IPS-18a (cell line): ENCODE measurements around the gene NCBP3.

Experiments
- H3K27ac ChIP-seq: one replicate; pipeline ENCODE4 v1.5.1; 2013; ENCODE audit warnings: low read length
- H3K27me3 ChIP-seq: one replicate; pipeline ENCODE4 v1.6.1; 2013; ENCODE audit warnings: mild to moderate bottlenecking, low read length; ENCODE audit not compliant: control insufficient read depth, insufficient read depth
- H3K36me3 ChIP-seq: one replicate; pipeline ENCODE4 v1.6.1; 2013; ENCODE audit warnings: low read depth, low read length; ENCODE audit not compliant: control insufficient read depth
- H3K4me1 ChIP-seq: one replicate; pipeline ENCODE4 v1.6.1; 2013; ENCODE audit warnings: low read depth, low read length; ENCODE audit not compliant: control insufficient read depth
- H3K4me3 ChIP-seq: one replicate; pipeline ENCODE4 v1.5.1; 2013; ENCODE audit warnings: low read length
- H3K9ac ChIP-seq: one replicate; pipeline ENCODE4 v1.6.1; 2013; ENCODE audit warnings: mild to moderate bottlenecking, low read length, moderate library complexity
- H3K9me3 ChIP-seq: one replicate; pipeline ENCODE4 v1.6.1; 2013; ENCODE audit warnings: low read depth, low read length; ENCODE audit not compliant: control insufficient read depth

The NCBP3 gene

DNA sequence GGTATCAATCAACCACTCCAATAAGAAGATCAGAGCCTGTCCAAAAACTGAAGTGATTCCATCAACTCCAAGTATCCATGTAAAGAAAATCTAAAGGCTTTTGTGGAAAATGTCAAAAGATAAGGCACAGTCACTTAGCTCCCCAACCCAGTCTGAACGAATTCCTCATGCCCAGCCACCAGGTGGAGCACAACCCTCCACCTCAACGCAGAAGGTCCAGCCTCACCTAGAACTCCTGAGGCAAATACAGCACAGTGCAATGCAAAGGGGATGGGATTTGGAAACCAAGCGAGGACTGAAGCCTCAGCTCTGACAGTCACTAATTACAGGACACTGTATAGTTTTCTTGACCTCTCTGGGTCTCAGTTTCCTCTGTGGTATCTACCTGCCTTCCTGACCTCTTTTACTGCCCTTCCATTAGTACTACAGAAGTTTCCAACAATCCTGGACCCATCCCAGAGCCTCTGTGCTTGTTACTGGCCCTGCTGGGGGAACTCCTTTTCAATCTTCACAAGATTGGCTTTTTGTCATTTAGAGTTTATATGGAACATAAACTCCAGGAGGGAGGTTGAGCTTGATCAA lies 2.0 kb downstream of the NCBP3 start:
- H3K4me3 ChIP-seq: peak overlapping the region; percentile 7

GRCh38 chr17:3838206-3838605 lies 7.8 kb downstream of the NCBP3 start:
- H3K27ac ChIP-seq: no peak overlapping the region
- H3K9me3 ChIP-seq: no peaks in the 10 kb centered on the region
- H3K27me3 ChIP-seq: no peaks in the 10 kb centered on the region
- H3K9ac ChIP-seq: no peak overlapping the region
- no peaks in the 10 kb centered on the region for H3K4me1 ChIP-seq
- no peak overlapping the region for H3K4me3 ChIP-seq
- H3K36me3 ChIP-seq: peaks cover 65% of the 10 kb centered on the region

More for the DNA sequence above, 2.0 kb downstream of the NCBP3 start:
- Histone ChIP-seq H3K9me3 (no peaks in the 10 kb centered on the region), H3K4me1 (peaks cover 3% of the 10 kb centered on the region), H3K27ac (no peak overlapping the region), H3K9ac (no peak overlapping the region), H3K36me3 (peaks cover 37% of the 10 kb centered on the region), H3K27me3 (no peaks in the 10 kb centered on the region)

DNA sequence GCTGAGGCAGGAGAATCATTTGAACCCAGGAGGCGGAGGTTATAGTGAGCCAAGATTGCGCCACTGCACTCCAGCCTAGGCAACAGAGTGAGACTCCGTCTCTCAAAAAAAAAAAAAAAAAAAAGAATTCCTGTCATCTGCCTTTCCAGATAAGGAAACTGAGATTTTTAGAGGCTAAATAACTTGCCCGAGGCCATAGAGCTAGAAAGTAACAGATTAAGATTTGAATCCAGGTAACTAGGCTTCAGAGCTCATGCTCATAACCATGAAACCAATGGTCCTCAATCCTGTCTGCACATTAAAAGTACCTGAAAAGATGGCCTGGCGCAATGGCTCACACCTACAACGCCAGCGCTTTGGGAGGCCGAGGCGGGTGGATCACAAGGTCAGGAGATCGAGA lies 9.5 kb downstream of the NCBP3 start:
- Histone ChIP-seq H3K27me3 (no peaks in the 10 kb centered on the region), H3K36me3 (peaks cover 50% of the 10 kb centered on the region)

DNA sequence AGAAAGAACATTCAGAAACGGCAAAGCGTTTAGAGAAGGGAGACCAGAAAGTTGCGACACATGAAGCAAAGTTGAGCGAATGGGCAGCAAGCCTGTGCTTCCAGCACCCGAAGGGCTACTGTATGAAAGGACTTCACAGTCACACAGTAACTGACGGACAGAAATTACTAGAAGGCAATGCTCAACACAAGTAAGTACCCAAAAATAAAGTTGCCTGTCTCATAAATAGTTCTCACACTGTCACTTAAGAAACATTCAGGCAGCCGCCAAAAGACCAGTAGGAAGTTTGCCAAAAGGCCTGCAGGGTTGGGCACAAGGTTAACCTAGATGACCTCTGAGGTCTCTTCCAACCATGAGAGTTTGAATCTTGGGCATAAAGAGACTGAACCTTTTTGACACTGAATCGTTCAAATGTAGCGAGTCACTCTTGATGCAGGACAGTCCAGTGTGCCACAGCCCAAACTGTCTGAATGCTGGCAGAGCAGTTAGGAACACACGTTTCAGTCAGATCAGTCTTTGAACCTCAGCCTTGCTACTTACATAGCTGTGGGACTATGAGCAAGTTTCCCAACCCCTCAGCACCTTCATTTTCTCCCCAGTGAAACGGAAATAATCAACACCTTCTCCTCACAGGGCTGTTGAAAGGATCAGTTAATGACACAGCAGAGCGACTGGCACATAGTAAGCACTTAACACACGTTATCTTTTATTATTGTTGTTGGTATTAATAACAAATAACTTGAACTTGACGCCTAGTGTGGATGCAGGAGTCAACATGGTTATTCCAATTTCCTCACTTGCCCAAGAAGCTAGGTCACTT lies 10.4 kb downstream of the NCBP3 start:
- Histone ChIP-seq H3K27ac (no peak overlapping the region), H3K27me3 (no peaks in the 10 kb centered on the region), H3K9ac (no peak overlapping the region), H3K9me3 (no peaks in the 10 kb centered on the region), H3K36me3 (peaks cover 45% of the 10 kb centered on the region), H3K4me1 (no peaks in the 10 kb centered on the region), H3K4me3 (no peak overlapping the region)

More for the DNA sequence above, 9.5 kb downstream of the NCBP3 start:
- Histone ChIP-seq H3K9ac (no peak overlapping the region), H3K4me1 (no peaks in the 10 kb centered on the region), H3K27ac (no peak overlapping the region), H3K9me3 (no peaks in the 10 kb centered on the region), H3K4me3 (no peak overlapping the region)

DNA sequence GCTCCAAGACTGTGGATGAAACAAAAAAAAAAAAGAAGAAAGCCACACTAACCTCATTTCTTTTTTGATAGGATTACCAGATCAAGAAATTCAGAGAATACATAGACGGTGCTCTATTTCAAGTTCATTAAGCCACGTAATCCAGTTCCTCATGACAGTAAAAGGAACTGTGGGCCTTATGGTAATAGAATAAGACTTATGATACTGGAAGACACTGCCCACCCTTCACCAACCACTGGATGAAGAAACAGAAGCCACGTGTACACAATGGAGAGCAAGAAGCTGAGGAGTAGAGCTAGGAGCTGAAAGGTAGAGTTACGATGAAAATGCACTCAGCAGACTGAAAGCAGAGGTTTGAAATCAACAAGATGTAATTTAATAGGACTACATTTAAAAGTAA lies 11.2 kb downstream of the NCBP3 start:
- no peaks in the 10 kb centered on the region for H3K27me3 ChIP-seq
- H3K4me3 ChIP-seq: no peak overlapping the region
- H3K9me3 ChIP-seq: no peaks in the 10 kb centered on the region
- no peak overlapping the region for H3K9ac ChIP-seq
- H3K27ac ChIP-seq: no peak overlapping the region
- no peaks in the 10 kb centered on the region for H3K4me1 ChIP-seq
- peaks cover 41% of the 10 kb centered on the region for H3K36me3 ChIP-seq

DNA sequence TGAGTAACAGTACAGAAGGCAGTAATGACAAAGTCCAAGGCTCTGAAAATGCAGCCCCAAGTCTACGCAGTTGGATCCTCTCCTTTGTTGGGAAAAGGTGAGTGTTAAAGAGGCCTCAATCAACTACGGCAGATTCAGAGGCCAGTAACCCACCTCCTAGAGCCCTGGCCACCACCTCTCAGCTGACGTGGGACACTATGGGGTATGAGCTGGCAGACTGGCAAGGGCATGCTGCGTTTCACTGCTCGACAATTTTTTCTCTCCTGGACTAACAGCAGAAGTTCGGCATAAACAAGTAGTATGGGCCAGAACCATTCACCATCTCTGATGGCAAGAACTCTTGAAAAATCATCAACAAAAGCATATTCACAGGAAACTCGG lies 17.2 kb downstream of the NCBP3 start:
- Histone ChIP-seq H3K27ac (no peak overlapping the region), H3K4me1 (no peaks in the 10 kb centered on the region), H3K4me3 (no peak overlapping the region), H3K9me3 (no peaks in the 10 kb centered on the region), H3K27me3 (no peaks in the 10 kb centered on the region), H3K36me3 (peaks cover 50% of the 10 kb centered on the region), H3K9ac (no peak overlapping the region)

DNA sequence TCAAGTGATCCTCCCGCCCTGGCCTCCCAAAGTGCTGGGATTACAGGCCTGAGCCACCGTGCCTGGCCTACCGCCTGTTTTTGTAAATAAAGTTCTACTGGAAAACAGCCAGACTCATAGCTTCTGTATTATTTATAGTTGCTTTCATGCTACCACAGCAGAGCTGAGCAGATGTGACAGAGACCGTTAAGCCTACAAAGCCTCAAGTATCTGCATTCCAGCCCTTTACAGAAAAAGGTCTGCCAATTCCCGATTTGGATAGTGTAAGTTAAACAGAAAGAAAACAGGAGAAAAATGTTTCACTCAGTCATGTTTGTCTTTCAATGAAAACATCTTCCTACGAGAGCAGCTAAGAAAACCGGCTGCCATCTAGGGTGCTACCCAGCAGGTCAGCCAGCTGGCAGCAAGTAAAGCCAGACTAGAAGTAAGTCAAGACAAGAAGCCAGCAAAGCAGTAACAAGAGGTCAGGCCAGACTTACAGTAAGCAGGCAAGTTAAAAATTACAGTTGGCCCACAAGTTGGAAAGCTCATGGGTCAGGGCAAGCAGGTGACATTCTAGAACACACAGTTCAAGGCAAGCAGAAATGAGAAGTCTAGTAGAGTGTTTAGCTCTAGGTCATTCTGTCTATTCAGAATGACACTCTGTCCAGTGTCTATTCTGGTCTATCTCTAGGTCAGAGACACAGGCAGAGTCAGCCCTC lies 17.7 kb downstream of the NCBP3 start:
- Histone ChIP-seq H3K9ac (no peak overlapping the region), H3K4me3 (no peak overlapping the region), H3K36me3 (peaks cover 49% of the 10 kb centered on the region), H3K9me3 (no peaks in the 10 kb centered on the region), H3K4me1 (no peaks in the 10 kb centered on the region), H3K27ac (no peak overlapping the region), H3K27me3 (no peaks in the 10 kb centered on the region)

DNA sequence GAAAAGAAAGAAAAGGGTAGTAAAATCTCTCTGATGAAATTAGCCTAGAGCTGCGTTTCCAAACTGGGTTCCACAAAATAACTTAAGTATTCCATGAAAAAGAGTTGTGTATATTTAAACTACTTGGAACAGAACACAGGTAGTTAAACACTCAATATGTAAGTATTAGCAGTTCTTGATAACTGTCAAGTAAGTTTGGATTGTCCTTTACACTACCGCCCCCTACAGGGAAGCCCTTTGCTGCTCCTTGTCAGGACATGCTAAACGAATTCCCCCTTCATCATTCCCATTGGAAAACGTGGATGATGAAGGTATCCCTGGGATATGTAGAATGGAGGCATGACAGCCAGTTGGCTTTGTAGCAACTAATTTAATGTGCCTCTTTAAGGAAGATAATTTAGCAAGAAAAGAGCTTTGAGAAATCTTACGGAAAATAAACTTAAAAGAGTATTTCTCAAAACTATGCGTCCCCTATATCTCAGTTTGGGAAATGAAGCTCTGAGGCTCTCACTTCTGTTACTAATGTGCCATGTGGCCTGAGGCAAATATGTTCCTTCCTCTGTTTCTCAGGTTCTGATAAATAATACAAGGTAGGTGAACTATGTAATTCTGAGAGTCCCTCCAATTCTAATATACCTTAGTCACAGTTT lies 18.8 kb downstream of the NCBP3 start:
- Histone ChIP-seq H3K36me3 (peaks cover 51% of the 10 kb centered on the region), H3K4me3 (no peak overlapping the region), H3K27me3 (no peaks in the 10 kb centered on the region), H3K9me3 (no peaks in the 10 kb centered on the region), H3K27ac (no peak overlapping the region), H3K9ac (no peak overlapping the region), H3K4me1 (no peaks in the 10 kb centered on the region)

- no peak overlapping the region for H3K9ac ChIP-seq
- H3K27ac ChIP-seq: no peak overlapping the region
- no peaks in the 10 kb centered on the region for H3K4me1 ChIP-seq
- H3K4me3 ChIP-seq: no peak overlapping the region
- H3K27me3 ChIP-seq: no peaks in the 10 kb centered on the region
- no peaks in the 10 kb centered on the region for H3K9me3 ChIP-seq
- peaks cover 62% of the 10 kb centered on the region for H3K36me3 ChIP-seq
Observed at GRCh38 chr17:3826191-3826590, 19.9 kb downstream of the NCBP3 start.

DNA sequence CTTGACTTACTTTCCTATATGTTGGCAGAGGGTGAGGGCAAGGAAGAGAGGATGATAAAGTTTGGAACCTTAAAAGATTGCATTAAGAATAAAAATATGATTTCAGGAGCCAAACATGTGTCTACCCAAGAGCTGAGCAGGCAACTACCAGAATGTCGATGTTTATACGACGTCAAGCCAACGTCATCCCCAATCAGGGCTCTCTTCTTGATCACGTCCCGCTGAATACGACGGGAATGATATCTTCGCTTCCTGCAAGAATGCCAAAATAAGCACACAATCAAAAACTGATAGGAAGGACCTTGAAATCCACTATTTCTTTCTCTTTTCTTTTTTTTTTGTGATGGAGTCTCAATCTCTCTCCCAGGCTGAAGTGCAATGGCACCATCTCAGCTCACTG lies 24.9 kb downstream of the NCBP3 start:
- Histone ChIP-seq H3K4me1 (no peaks in the 10 kb centered on the region), H3K36me3 (peaks cover 91% of the 10 kb centered on the region), H3K9me3 (no peaks in the 10 kb centered on the region), H3K27ac (no peak overlapping the region), H3K4me3 (no peak overlapping the region), H3K27me3 (no peaks in the 10 kb centered on the region), H3K9ac (no peak overlapping the region)

DNA sequence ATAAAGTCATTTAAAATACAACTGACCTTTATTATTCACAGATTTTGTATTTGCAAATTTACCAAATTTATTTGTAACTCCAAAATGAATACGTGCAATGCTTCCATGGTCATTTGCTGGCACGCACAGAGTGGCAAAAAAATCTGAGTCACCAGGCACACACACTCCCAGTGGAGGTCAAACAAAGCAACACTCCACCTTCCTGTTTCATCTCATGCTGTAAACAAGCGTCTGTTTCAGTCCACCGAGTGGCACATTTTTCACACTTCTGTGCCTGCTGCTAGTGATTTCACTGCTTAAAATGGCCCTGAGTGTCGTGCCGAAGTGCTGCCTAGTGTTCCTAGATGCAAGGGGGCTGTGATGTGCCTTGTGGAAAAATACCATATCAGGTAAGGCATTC lies 27.3 kb downstream of the NCBP3 start:
- Histone ChIP-seq H3K9ac (no peak overlapping the region), H3K36me3 (peaks cover 91% of the 10 kb centered on the region), H3K27ac (no peak overlapping the region)

More for the DNA sequence above, 27.3 kb downstream of the NCBP3 start:
- Histone ChIP-seq H3K4me3 (no peak overlapping the region), H3K9me3 (no peaks in the 10 kb centered on the region), H3K4me1 (no peaks in the 10 kb centered on the region), H3K27me3 (no peaks in the 10 kb centered on the region)
